Right renal pelvis (tissue), 4 donors: Measurements from ENCODE around the gene ZDHHC8. TPM values are rescaled to one million over a fixed set of nuclear protein-coding genes. Genes with fewer than 3 reads are reported as not detected.

Experiments
- DNase-seq, 4 donors: peaks; one replicate each; pipeline ENCODE4 v3.0.0-alpha.2; 2013; ENCODE audit warnings: low read depth in 4 of 4, low spot score in 3 of 4, missing footprints in 1 of 4
- polyA plus RNA-seq, 4 donors: library from polyadenylated mRNA; unstranded; fragments of 120-200 nt; gene quantifications; one replicate each; pipeline ENCODE4 v1.2.1, GENCODE V29; 2013; ENCODE audit not compliant: insufficient read length in 4 of 4

The ZDHHC8 gene
- polyA plus RNA-seq, 4 donors, result 34.7 to 55.9 (median 40.9) TPM

DNA sequence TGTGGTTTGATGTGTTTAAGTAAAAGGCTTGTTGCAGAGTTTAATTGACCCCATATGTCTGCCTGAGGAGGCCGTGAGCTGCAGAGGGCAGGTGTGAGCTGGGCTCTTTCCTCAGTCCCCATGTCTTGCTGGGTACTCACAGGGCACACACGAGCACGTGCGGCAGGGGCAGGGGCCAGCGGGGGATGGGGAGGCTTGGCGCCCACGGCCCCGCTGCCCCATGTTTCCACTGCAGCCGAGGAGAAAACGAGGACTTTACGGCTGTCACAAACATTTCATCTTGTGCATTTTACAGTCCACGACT, 43.9 kb downstream of the ZDHHC8 start:
- no peak for DNase-seq

DNA sequence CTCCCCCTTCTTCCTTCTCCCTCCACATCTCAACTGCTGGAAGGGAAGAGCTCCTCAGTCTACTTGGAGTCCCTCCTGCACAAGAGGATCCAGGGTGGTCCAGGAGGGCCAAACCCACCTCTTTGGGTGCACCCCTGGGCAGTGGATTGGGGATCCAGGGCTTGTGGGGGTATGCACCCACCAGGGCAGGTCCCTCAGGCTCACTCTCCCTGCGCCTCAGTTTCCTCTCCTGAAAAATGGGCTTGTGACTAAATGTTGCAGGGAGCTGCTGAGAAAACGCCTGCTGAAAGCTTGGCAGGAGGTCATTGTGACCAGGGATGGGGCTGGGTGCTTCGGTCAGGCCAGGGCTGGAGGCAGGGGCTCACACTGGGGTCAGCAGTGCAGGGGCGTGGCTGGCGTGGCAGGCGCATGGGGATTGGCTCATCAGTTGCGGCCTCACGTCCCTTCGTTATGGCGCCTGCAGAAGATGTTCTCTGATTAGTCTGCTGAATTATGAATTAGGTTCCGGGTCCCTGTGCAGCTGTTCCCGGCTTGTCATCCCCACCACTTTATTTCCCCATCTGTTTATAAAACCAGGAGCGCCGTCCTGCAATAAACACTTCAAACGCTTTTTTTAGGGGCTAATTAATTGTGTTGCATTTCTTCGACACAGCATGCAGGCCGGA, 44.9 kb downstream of the ZDHHC8 start:
- DNase-seq, result no peak

DNA sequence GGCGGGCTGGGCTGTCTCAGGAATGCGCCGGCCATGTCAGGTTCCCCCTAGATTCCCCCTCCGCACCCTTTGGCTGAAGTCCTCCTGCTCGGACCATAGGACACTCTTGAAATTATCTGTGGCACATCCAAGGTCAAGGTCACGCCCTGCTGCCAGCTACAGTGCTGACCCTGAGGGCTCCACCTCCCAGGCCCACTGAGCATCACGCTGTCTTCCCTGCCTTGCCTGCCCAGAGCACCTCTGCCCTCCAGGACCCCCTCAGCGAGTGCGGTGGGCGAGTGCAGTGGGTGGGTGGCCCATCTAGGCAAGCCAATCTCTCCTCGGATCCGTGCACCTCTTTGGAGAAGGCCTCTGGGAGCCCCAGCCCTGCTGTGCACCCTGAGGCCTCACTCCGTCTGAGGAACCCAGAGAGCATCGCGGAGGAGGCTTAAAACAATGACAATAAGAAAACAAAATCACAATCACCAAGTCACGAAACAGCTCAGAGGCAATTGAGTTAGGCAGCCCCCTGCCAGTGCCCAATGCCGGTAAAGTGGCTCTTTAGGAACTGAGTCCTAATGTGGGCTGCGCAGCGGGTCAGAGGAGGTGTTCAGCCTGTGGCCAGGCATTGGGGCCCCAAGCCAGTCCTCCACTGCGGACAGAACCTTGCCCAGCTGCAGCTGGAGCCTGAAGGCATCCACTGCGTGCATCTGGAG, 45.8 kb downstream of the ZDHHC8 start:
- no peak for DNase-seq

DNA sequence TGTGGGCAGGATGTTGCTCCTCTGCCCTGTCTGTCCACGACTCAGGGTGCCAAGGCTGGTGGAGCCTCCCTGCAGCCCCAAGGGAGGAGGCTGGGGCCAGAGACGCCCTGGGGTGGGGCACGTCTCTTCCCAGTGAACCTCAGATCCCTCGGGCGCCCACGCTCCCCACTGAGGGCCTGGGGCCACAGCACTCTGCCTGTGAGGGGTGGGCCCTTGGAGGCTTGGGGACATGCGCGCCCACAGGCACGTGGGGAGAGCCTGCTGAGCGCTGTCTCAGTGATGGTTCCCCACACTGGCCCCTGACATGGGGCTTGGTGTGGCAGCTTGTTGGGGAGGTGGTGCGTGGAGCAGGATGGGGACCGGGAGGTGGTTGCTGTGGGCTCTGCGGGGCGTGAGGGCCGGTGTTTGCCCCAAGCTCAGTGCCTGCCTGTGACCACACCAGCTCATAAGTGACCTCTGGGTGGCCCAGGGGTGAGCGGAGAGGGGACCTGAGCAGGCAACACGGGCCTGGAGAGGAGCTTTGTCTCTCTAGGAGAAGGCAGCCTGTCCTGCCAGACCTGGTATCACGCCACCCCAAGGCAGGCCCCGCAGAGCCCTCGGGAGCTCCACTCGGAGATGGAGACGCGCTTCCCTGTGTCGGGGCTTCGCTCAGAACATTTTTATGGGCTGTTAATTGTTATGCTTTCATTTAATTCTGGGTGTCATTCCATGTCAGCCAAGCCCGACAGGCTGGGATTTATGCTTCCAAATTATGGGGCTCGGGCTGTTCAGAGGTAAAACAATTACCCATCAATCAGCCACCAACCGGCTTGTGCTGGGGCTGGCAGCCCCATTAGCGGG, 46.7 kb downstream of the ZDHHC8 start:
- no peak for DNase-seq

DNA sequence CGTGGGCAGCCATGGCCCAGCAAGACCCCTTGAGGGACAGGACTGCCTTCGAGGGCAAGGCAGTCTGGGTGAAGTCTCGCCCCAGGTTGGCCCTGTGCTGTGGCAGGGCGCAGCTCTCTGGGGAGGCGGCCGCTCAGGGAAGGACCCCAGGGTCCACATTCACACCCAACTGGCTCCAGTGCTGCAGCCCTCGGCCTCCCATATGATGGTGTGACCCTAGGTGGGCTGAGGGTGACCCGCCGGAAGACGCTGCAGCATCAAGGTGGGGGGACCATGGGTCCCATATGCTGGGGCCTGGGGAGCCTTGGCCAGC, 47.3 kb downstream of the ZDHHC8 start:
- no peak for DNase-seq

DNA sequence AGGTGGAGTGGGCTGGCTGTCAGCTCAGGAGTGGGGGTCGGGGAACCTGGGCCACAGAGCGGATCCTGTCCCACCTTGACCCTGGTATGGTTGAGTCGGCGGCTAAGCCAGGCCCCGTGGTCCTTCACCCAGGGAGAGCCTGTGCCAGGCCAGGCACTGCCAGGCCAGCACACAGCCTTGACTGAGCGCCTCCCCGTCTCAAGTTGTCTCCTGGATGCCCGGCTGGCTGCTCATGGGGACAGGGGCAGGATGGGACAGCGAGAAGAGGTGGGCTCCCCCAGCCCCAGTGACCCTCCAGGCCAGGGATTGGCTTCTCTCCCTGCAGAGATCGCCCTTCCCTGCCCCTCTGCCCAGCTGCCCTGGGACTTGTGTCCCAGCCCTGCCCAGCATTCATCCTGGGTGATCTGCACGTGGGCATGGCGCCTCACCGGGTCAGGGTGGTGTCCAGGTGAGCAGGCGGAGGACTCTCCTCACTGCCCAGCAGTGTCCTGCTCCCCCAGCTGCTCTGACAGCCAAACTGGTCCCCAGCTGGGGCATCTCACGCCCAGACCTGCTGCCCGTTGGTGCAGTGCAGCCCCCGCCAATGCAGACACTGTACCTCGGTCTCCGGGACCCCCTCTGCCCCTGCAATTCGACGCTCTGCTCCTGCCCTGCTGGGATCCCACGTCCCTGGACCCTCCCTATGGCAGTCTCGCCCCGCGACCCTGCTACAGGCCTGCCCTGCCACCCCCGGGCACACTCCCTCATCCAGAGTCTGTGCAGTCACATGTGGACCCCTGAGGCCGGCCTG, 48.0 kb downstream of the ZDHHC8 start:
- no peak for DNase-seq

DNA sequence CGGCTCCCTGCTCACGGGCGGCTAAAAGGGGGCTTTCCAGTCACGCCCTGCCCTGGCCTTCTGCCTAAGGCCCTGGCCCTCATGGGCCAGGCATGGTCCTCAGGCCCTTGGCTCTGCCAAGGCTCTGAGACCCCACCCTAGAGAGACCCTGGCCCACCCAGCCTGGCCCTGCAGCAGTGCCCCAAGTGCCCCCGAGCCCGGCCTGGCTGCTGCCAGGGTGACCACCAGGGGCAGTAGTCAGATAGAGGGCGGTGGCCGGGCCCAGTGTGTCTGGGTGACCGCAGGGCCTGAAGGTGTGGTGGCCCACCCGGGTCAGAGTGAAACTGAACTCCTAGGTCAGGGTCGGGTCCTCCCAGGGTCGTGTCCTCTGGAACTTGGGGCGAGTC, 48.6 kb downstream of the ZDHHC8 start:
- no peak for DNase-seq

DNA sequence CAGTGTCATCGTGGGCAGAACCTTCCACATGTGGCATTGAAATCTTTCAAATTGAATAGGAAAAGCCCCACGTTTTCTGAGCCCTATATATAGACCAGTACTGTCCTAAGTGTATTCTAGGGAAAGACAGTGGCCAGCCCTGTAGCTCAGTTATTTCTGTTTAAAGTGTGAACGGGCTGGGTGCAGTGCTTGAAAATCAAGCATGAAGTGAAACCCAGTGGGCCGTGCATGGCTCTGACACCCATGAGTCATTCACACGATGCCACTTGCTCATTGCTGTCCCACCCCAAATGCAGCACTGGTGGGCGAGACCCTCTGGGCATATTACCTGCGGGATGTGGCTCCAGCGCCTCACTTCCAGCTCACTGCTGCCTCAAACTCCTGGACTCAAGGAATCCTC, 49.0 kb downstream of the ZDHHC8 start:
- DNase-seq, result no peak

DNA sequence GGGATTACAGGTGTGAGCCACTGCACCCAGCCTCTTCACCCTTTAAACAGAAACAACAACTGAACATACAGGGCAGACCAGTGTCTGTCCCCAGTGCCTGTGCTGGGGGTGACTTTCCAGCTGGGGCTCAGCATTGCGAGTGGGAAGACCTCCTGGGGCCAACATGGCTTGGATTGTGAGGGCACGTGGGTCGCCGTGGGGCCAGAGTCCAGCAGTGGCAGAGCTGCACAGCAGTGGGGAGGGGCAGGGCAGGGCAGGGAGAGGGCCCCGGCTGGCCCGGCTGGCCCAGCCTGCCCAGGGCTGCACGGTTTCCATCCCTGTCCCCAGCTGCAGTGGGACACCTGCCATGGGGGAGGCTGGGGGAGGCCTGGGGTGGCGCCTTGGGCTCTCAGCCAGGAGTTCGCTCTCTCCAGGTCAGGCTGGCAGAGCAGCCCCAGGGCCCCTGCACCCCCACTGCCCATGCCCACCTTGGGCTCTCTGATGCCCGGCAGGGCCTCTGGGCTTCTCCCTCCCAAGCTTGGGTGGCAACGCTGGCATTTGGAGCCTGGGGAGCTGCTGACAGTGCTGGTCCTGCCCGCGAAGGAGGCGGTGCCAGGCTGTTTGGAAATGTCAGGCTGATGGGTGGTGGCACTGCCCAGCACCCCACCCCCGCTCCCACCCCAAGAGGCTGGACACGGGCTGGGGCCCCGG, 49.7 kb downstream of the ZDHHC8 start:
- no peak for DNase-seq

DNA sequence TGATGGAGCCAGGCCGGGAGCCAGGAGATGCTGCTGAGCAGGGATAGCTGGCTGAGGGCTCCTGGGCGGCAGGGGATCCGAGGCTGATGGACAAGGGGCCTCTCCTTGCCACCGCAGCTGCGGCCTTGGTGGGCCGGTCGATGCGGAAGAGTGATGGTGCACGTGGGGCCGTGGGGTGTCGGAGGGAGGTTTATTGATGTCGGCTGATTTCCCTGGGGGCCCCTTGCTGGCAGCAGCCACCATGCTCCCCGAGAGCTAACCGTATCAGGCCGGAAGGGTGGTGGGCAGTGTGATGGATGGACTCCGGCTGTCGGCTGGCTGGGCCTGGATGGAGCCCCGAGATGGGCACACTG, 50.3 kb downstream of the ZDHHC8 start:
- DNase-seq, result no peak

DNA sequence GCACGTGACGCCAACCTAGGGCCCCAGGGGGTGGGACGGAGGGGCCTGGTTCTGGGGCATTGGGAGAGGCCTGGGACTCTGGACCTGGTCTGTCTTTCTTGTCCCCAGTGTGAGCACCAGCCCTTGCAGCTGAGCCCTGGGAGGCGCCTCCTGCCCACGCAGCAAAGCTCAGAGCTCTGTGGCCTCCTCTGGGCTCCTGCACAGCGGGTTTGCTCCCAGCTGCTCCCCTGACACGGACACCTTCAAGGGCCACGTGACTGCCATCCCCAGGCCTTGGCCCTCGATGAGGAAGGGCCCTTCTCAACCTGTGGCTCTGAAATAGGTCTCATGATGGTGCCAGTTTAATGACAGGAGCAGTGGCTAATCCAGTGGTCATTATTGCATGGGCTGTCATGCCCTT, 50.8 kb downstream of the ZDHHC8 start:
- no peak for DNase-seq

DNA sequence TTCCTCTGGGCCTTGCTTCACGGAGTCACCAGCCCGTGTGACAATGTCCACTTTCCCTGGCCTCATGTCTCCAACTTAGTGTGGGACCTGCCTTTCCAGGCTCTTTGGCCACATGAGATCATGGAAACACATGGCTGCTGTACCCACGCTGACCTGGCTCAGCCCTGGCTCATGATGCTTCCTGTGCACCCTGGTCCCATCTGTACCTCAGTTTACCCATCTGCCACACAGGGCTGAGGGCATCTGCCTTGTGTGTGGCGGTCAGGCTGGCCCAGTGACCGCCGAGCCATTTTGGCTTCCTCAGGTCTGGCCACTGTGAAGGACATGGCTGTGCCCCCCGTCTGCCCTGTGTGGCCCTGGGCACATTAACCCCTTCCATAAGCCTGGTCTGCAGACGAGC, 51.5 kb downstream of the ZDHHC8 start:
- no peak for DNase-seq

DNA sequence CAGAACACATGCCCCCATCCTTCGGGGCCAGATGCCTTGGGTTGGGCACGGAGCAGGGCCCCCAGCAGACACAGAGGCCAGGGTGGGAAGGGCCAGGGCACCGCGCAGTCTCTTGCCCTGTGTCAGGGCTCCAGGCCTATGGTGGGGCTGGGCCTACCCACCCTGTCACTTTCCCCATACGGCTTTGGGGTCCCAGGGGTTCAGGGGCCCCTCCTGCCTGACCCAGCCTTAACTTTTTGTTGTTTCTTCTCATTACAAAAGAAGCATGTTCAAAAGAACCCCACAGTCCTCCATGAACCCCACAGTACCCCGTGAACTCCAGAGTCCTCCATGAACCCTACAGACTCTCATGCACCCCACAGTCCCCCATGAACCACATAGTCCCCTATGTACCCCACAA, 52.2 kb downstream of the ZDHHC8 start:
- no peak for DNase-seq

DNA sequence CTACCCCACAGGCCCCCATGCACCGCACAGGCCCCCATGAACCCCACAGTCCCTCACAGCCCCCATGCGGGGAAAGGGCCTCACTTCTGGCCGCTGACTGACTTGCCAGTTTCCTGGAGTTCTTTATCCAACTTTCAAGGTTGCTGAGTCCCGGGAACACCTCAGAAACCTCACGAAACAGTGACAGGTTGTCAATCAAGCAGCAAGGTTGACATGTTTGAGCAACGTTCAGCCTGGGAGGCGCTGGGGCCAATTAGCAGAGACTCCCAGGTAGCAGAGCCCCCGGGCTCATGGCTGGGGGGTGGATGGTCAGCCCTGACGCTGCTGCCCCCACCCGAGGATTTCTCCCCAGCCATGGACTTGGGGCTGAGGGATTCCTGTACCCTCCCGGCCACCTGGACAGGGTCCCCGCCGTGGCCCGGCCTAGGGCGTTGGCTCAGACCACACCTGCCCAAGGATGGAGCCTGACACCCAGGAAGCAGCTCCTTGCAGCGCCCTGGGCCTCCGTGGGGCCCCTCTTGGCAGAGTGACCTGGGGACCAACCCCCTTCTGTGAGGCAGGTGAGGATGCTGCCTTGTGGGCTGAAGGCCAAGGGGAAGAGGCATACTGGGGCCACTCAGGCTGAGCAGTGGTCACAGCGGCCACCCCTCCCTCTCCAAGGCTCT, 53.0 kb downstream of the ZDHHC8 start:
- DNase-seq, result no peak

DNA sequence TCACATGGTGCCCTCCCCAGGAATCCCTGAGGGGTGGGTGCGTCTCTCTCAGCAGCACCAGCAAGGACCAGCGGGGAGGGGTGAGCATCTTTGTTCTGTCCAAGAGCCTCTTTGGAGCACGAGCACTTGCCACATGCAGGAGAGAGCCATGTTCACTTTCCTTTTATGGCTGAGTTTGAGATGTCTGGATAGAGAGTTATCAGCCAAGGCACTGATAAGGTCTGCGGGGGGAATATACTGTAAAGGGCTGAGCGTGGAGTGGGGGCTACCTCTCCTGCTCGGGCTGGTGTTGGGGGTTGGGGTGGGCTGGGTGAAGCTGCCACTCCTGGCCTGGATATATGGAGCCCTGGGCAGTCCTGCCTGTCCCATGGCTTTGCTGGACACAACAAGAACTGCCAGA, 54.1 kb downstream of the ZDHHC8 start:
- DNase-seq, result no peak

DNA sequence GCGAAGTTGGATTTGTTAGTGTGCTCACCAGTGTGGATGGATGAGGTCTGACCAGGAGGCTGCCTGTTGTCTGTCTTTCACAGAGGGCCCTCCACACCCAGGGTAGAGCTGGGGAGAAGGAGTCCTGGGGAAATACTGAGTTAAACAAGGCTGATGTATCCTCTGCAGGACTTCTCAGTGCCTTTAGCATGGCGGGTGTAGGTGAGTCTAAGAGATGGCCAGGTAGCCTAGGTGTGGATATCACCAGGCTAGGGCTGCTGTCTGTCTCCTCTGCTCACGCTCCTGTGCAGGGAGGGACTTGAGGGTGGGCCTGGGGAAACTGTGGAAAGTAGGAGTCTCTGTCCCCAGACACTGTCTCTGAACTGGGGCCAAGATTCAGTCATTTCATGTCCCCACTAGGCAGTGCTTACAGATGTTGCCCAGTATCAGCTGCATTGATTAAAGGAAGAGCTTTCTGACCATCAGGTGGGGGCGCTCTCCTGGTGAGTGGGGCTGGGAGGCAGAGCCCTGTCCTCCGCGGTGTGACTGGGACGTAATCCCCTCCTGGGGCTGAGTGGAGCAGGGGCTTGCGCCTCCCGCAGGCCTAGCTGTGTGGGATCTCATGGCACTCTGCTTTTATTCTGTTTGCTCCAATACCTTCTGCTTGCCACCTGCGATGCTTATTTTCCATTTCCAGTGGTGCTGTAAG, 54.7 kb downstream of the ZDHHC8 start:
- DNase-seq, result no peak

DNA sequence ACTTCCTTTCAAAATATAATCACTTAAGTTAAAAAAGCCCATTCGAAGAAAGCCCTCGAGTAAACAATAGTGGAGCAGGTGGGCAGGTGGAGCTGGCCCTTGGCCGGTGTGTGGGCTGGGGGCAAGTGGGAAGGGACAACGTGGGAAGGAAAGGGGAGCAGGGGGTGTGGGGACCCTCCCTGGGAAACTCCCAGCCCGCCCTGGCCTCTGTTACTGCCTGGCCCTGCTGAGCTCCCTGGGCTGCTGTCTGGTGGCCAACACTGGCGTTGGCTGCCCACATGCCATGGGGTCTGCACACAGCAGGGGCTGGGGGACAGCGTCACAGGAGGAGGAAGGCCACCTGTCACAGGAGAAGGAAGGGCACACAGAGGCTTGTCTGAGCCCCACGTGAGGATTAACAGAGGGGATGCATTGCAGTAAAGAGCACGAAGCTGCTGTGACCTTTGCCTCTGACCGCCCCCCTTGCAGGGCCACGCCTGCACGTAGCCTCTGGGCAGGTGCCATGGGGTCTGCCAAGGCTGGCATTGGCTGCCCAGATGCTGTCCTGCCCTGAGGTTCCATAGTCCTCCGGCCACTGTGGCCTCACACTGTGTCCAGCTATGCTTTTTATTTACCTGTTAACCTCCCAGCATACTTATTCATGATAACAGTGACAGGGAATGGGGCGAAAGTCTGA, 55.4 kb downstream of the ZDHHC8 start:
- no peak for DNase-seq

DNA sequence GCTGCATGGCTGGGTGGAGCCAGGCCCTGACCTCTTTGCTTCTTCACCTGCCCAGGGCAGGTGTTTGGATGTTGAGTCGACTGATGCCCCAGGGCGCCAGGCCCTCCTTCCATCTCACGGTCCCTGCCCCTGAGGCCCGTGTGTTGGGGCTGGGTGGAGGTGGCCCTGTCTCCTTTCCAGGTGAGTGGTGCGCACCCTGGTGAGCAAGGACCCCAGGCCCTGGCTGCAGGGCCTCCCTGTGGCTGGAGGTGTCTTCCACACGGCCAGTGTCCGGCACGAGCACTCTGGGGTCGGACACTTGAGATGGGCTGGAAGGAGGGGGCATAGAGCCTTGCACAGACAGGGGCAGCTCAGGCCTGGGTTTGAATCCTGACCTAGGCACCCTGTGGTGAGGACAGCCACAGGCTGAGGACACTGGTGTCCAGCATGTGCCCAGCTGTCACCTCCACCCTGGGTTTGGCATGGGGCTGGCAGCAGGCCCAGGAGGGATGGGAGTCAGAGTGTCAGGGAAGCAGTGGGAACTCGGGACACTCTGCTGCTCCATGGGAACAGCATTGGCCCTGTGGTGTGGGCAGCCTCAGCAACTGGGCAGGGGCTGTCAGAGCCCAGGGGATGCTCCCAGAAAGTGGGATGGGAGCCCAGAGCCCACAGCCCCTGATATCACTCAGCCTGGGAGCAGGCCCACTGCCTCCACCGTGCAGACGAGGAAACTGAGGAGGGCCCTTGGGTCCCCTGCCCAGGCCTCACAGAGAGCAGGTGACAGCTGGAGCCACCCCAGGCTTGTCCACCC, 56.4 kb downstream of the ZDHHC8 start:
- DNase-seq, result no peak

DNA sequence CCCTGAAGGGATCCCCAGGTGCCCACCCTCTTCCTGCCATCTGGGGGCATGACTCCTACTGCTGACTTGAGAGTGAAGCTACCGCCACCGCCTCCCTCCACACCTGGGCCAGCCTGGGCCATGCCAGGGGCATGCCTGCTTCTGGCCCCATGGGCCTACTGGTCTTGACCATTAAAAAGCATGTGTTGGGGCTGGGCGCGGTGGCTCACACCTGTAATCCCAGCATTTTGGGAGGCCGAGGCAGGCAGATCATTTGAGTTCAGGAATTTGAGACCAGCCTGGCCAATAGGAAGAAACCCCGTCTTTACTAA, 56.9 kb downstream of the ZDHHC8 start:
- no peak for DNase-seq
